Thyroid gland (tissue), 4 donors: ENCODE measurements around the gene MOB1B. TPM values are rescaled to one million over a fixed set of nuclear protein-coding genes. Genes with fewer than 3 reads are reported as not detected.
"Not testable (repeated sequence)": the region's sequence is repeated elsewhere in the genome, so short reads cannot be mapped to it uniquely, and the experiment has no call there.

Experiments
- DNase-seq, 2 donors: peaks; one replicate each; pipeline ENCODE4 v3.0.0-alpha.2; 2019
- H3K27ac ChIP-seq, 3 donors: fragments of 200-600 bp; sonication (generic); 1 replicate in 2 of 3; 2 replicates in 1 of 3; pipeline ENCODE4 v1.5.1; 2016 to 2019; ENCODE audit warnings: mild to moderate bottlenecking in 1 of 3, moderate library complexity in 1 of 3
- H3K27me3 ChIP-seq: fragments of 200-600 bp; sonication (generic); one replicate; pipeline ENCODE4 v1.5.1; 2019
- H3K36me3 ChIP-seq, 2 donors: fragments of 200-600 bp; sonication (generic); one replicate each; pipeline ENCODE4 v1.5.1; 2016 to 2019
- H3K4me1 ChIP-seq, 2 donors: fragments of 200-600 bp; sonication (generic); one replicate each; pipeline ENCODE4 v1.5.1; 2017 to 2019
- H3K4me3 ChIP-seq, 3 donors: fragments of 200-600 bp; sonication (generic); replicated peaks in 1 of 3; 1 replicate in 2 of 3; 2 replicates in 1 of 3; pipeline ENCODE4 v1.5.1; 2016; ENCODE audit warnings: mild to moderate bottlenecking in 1 of 3
- H3K9me3 ChIP-seq: fragments of 200-600 bp; sonication (generic); one replicate; pipeline ENCODE4 v1.5.1; 2017
- POLR2A ChIP-seq, 2 donors: fragments of 450-650 bp; IDR thresholded peaks; one replicate each; pipeline ENCODE4 v1.6.1; 2017; ENCODE audit warnings: antibody characterized with exemption in 2 of 2, mild to moderate bottlenecking in 2 of 2, moderate library complexity in 1 of 2
- WGBS, 2 donors: methylation state at CpG; one replicate each; pipeline ENCODE4 v1.1.5; 2017; 5-methylcytosine and 5-hydroxymethylcytosine counted together
- intact Hi-C: fragments of 100-400 bp; cut with DNase I; formaldehyde crosslinking; loops from one replicate; pipeline ENCODE4 v1.15.1; 2023
- total RNA-seq, 4 donors: library from RNA; depleted of rRNA; stranded (reverse); fragments of >200 nt; gene quantifications; one replicate each; pipeline ENCODE4 v1.2.3, GENCODE V29; 2016
- TF ChIP-seq, protein P1 (sequence below), 6 experiments: fragments of 200-600 bp in 3 of 6; fragments of 450-650 bp in 3 of 6; sonication (generic) in 3 of 6; IDR thresholded peaks; one replicate each; pipeline ENCODE4 v1.5.1; 2016 to 2019; ENCODE audit warnings: antibody characterized with exemption in 6 of 6, mild to moderate bottlenecking in 2 of 6, inconsistent platforms in 1 of 6, moderate library complexity in 1 of 6

MOB1B gene
- total RNA-seq, 4 donors from 2014 or later: 24.1 to 33.9 (median 29.6) TPM

DNA sequence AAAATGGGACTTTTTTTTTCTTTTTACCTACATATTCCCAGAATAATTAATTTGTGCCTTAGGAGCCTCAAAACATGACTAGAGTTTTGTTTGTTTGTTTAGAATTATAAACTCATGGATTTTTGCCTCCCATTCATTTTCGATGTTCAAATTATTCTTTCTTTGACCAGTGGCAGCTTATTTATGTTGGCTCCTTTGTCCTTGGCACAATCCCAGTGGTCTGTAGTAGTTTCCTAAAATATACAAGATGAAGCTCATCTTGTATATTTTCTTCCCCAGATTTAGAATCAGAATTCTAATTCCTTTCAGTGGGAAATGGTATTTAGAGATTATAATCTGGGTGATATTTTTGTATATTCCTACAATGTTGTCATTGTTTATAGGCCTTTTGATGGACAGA is 118.4 kb downstream of the MOB1B start:
- no peaks in the 10 kb centered on the region for H3K36me3 ChIP-seq
- TF ChIP-seq, protein P1, sequence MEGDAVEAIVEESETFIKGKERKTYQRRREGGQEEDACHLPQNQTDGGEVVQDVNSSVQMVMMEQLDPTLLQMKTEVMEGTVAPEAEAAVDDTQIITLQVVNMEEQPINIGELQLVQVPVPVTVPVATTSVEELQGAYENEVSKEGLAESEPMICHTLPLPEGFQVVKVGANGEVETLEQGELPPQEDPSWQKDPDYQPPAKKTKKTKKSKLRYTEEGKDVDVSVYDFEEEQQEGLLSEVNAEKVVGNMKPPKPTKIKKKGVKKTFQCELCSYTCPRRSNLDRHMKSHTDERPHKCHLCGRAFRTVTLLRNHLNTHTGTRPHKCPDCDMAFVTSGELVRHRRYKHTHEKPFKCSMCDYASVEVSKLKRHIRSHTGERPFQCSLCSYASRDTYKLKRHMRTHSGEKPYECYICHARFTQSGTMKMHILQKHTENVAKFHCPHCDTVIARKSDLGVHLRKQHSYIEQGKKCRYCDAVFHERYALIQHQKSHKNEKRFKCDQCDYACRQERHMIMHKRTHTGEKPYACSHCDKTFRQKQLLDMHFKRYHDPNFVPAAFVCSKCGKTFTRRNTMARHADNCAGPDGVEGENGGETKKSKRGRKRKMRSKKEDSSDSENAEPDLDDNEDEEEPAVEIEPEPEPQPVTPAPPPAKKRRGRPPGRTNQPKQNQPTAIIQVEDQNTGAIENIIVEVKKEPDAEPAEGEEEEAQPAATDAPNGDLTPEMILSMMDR (IDR thresholded peaks at IDR 0.05): no peak
- no peak for TF ChIP-seq POLR2A (IDR thresholded peaks at IDR 0.05)
- H3K9me3 ChIP-seq: no peaks in the 10 kb centered on the region
- peaks cover under 1 to 2% of the 10 kb centered on the region in 2 donors for H3K4me1 ChIP-seq
- 29 to 35% methylated on average over 1 of the region's 1 CpG for WGBS, 2 donors
- DNase-seq: peak in 1 of 2 donors; percentile 11
- H3K4me3 ChIP-seq: no peak overlapping the region
- intact Hi-C loops: no loop called here
- H3K27ac ChIP-seq: no peak overlapping the region
- H3K27me3 ChIP-seq: no peaks in the 10 kb centered on the region

DNA sequence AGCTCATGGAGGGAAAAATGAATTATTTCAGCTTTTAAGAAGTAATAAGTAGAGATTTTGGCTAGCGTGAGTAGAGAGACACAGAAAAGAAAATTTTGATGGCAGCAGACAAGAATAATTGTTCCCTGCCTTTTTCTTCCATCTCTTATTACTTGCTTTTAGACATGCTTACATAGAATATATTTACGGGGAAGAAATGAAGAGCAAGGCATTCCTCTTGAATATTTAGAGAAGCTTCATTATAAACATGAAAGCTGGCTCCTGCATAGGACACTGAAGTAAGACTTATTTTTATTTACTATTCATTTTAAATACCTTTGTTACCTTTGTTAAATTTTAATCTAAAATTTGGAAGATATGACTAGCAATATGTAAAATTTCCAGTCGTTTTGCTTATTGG is 123.5 kb downstream of the MOB1B start:
- Histone ChIP-seq H3K9me3 (no peaks in the 10 kb centered on the region), H3K27ac (peak overlapping the region in 1 of 3 donors; percentile 10), H3K36me3 (no peaks in the 10 kb centered on the region), H3K4me1 (peaks cover 21 to 29% of the 10 kb centered on the region in 2 donors), H3K4me3 (no peak overlapping the region), H3K27me3 (no peaks in the 10 kb centered on the region)
- DNase-seq: no peak
- WGBS, 2 donors: 80 to 86% methylated on average over 3 of the region's 3 CpGs
- TF ChIP-seq POLR2A (IDR thresholded peaks at IDR 0.05): no peak
- intact Hi-C loops: no loop called here

DNA sequence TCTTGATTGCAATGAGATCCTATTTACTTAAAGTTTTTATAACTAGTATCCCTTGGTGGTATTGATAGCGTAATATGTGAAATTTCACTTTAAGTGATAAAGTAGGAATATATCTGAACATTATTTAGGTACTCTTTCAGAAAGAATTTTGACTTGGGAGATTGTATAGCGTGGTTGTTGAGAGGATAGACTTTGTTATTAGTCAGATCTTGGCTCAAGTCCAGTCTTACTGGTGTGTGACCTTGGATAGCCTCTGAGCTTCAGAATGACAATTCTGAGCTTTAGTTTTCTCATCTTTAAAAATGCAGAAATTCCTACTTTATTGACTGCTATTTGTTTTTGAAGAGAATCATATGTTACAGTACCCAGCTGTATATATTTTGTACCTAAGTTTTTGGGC is 123.9 kb downstream of the MOB1B start:
- no peaks in the 10 kb centered on the region for H3K36me3 ChIP-seq
- WGBS, 2 donors: 52 to 53% methylated on average over 2 of the region's 2 CpGs
- TF ChIP-seq, protein P1 (IDR thresholded peaks at IDR 0.05): no peak
- TF ChIP-seq POLR2A (IDR thresholded peaks at IDR 0.05): no peak
- no peaks in the 10 kb centered on the region for H3K27me3 ChIP-seq
- H3K4me1 ChIP-seq: peaks cover 21 to 29% of the 10 kb centered on the region in 2 donors
- H3K4me3 ChIP-seq: no peak overlapping the region
- H3K27ac ChIP-seq: peak overlapping the region in 2 of 3 donors; percentile 35 to 41
- no peaks in the 10 kb centered on the region for H3K9me3 ChIP-seq
- intact Hi-C loops: no loop called here
- peak; percentile 26 to 32 for DNase-seq

DNA sequence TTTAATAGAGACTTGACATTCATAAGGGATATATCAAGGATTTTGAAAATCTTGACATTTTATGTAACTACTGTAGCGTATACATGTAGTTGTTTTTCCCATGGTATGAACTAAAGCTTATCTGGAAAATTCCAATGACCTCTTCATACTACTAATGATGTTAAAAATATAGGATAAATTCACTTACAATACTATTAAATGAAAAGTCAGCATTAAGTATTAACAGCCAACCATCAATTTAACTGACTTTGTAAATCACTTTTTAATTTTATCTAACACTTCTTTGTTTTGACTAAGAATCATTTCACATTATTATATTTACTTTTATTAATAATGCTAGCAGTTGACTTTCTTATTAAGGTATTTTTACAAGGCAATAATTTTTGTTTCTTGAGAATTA is 125.4 kb downstream of the MOB1B start:
- H3K27me3 ChIP-seq: no peaks in the 10 kb centered on the region
- H3K4me1 ChIP-seq: peaks cover 22 to 32% of the 10 kb centered on the region in 2 donors
- no peaks in the 10 kb centered on the region for H3K9me3 ChIP-seq
- TF ChIP-seq, protein P1 (IDR thresholded peaks at IDR 0.05): no peak
- TF ChIP-seq POLR2A (IDR thresholded peaks at IDR 0.05): no peak
- 96 to 99% methylated on average over 1 of the region's 1 CpG for WGBS, 2 donors
- H3K36me3 ChIP-seq: no peaks in the 10 kb centered on the region
- H3K4me3 ChIP-seq: no peak overlapping the region
- no peak for DNase-seq
- H3K27ac ChIP-seq: no peak overlapping the region
- intact Hi-C loops: no loop called here

DNA sequence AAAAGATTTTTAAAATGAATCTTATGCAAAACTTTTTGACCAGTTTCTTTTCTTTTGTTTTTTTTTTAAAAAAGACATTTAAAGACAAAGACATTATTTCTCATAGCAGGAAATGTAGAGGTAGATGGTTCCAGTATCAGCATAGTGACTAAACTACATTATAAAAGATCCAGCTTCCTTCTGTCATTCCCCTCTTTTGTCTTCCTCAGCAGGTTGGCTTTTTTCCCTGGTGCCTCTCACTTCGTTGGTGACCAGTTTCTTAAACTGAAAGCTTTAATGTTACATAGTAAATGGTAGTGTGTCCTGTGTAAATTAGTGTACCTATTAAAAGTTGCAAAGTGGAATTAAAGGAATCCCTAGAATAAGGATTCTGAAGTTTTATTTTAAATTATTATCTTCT is 127.3 kb downstream of the MOB1B start:
- no peak for DNase-seq
- Histone ChIP-seq H3K9me3 (no peaks in the 10 kb centered on the region), H3K4me1 (peaks cover 24 to 33% of the 10 kb centered on the region in 2 donors), H3K27ac (peak overlapping the region in 1 of 3 donors; percentile 10), H3K4me3 (no peak overlapping the region), H3K27me3 (no peaks in the 10 kb centered on the region), H3K36me3 (no peaks in the 10 kb centered on the region)
- intact Hi-C loops: no loop called here
- TF ChIP-seq, protein P1 (IDR thresholded peaks at IDR 0.05): no peak
- TF ChIP-seq POLR2A (IDR thresholded peaks at IDR 0.05): no peak
- WGBS, 2 donors: 37 to 53% methylated on average over 1 of the region's 1 CpG

DNA sequence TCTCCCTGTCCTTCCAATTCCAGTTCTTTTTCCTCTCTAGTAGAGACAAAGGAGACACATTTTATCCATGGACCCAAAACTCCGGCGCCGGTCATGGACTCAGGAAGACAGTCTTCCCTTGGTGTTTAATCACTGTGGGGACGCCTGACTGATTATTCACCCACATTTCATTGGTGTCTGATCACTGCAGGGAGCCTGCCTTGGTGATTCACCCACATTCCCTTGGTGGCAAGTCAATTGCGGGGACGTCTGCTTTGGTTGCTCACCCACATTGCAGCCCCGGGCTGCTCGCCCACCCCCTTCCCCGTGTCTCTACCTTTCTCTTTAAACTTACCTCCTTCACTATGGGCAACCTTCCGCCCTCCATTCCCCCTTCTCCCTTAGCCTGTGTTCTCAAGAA is 129.9 kb downstream of the MOB1B start:
- 72 to 82% methylated on average over 9 to 10 of the region's 10 CpGs for WGBS, 2 donors
- not testable (repeated sequence) for H3K27ac ChIP-seq, H3K36me3 ChIP-seq

More for the DNA sequence above, 129.9 kb downstream of the MOB1B start:
- peak; percentile 3 to 18 for DNase-seq
- intact Hi-C loops, H3K4me3 ChIP-seq, H3K27me3 ChIP-seq, H3K9me3 ChIP-seq: not testable (repeated sequence)
- peaks cover 13 to 20% of the 10 kb centered on the region in 2 donors for H3K4me1 ChIP-seq

Other genes starting within 250 kb of the MOB1B start
- 100 to 1,000 TPM in 1 of 4 donors, 1 to 10 TPM in 1, under 1 TPM in 1, not detected in 1; 0.67 to 154 (median 3.7) TPM for gene JCHAIN, start 235.9 kb upstream of the MOB1B start, total RNA-seq
- 10 to 100 TPM; 12.4 to 17.7 (median 15.5) TPM for gene UTP3, start 213.8 kb upstream of the MOB1B start, total RNA-seq
- gene RUFY3, start 180.4 kb upstream of the MOB1B start, total RNA-seq: 100 to 1,000 TPM; 148 to 242 (median 155) TPM
- 10 to 100 TPM; 59.7 to 69.6 (median 67.0) TPM for gene GRSF1, start 62.5 kb upstream of the MOB1B start, total RNA-seq
- gene DCK, start 91.3 kb downstream of the MOB1B start, total RNA-seq: 10 to 100 TPM; 10.9 to 15.2 (median 14.6) TPM